ENCODE data around the gene CFAP58.
A peak's percentile ranks its signal among the peaks of the same experiment; 100 is the strongest.

CFAP58 gene

GRCh38 chr10:104334965-104335650 is 18.5 kb upstream of the CFAP58 start:
- DNase-seq, result no peak

- no peak for DNase-seq
Measured at GRCh38 chr10:104336821-104337467, 16.7 kb upstream of the CFAP58 start.

- DNase-seq, result no peak
Measured at GRCh38 chr10:104337521-104337984, 16.1 kb upstream of the CFAP58 start.

GRCh38 chr10:104337985-104338735 is 15.5 kb upstream of the CFAP58 start, which contains the start of gene ITPRIP:
ITPRIP (minus strand) TSS chr10:104338465; CDS start chr10:104316051, 22,414 bp downstream.
- DNase-seq, result peak in 1 of 2 experiments; percentile 22

GRCh38 chr10:104339469-104340110 is 14.0 kb upstream of the CFAP58 start:
- no peak for DNase-seq

- no peak for DNase-seq
Measured at GRCh38 chr10:104340111-104340526, 13.5 kb upstream of the CFAP58 start.

- no peak for DNase-seq
Measured at GRCh38 chr10:104340641-104341040, 13.0 kb upstream of the CFAP58 start.

GRCh38 chr10:104342941-104343411 is 10.7 kb upstream of the CFAP58 start:
- DNase-seq, result no peak

GRCh38 chr10:104344219-104344618 is 9.4 kb upstream of the CFAP58 start:
- no peak for DNase-seq

- DNase-seq, result no peak
Measured at GRCh38 chr10:104345515-104345914, 8.1 kb upstream of the CFAP58 start.

GRCh38 chr10:104345941-104346340 is 7.7 kb upstream of the CFAP58 start:
- no peak for DNase-seq

- no peak for DNase-seq
Measured at GRCh38 chr10:104347295-104348045, 6.2 kb upstream of the CFAP58 start.

- no peak for DNase-seq
Measured at GRCh38 chr10:104348601-104349000, 5.0 kb upstream of the CFAP58 start.

GRCh38 chr10:104349623-104350126 is 4.0 kb upstream of the CFAP58 start:
- no peak for DNase-seq

- peak in 1 of 2 experiments; percentile 27 for DNase-seq
Measured at GRCh38 chr10:104350127-104350635, 3.5 kb upstream of the CFAP58 start.

GRCh38 chr10:104351061-104351702 is 2.5 kb upstream of the CFAP58 start:
- no peak for DNase-seq

GRCh38 chr10:104351919-104352318 is 1.7 kb upstream of the CFAP58 start:
- peak in 1 of 2 experiments; percentile 39 for DNase-seq

GRCh38 chr10:104359811-104360210 is 6.2 kb downstream of the CFAP58 start:
- DNase-seq, result no peak

GRCh38 chr10:104367904-104368303 is 14.3 kb downstream of the CFAP58 start:
- DNase-seq, result peak in 1 of 2 experiments; percentile 21

GRCh38 chr10:104368381-104368780 is 14.7 kb downstream of the CFAP58 start:
- peak in 1 of 2 experiments; percentile 20 for DNase-seq

- no peak for DNase-seq
Measured at GRCh38 chr10:104371753-104372152, 18.1 kb downstream of the CFAP58 start.
